Measurements from ENCODE around the gene WWOX. TPM values are rescaled to one million over a fixed set of nuclear protein-coding genes. Genes with fewer than 3 reads are reported as not detected.

WWOX gene
- total and polyA plus RNA-seq, 2 of the 8 experiments (the other 6 are each of a cell fraction or from before 2014, with no cell fraction given), result 5.4 to 16.7 TPM

DNA sequence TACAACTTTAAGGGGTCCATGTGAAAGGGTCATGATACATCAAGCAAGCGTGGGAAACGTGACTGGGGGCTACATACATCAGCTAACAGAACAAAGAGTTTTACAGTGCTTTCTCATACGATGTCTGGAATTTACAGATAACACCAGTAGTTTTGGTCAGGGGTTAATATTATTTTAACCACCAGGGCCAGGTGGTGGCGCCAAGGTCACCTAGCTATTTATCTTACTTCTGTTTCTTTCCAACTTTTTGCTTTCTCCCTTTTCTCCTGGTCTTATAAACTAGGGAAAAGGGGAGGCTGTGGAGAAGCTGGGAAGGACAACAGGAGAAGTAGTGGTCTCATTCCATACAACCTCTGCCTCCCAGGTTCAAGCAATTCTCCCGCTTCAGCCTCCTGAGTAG lies 39.2 kb upstream of the WWOX start:
- Histone ChIP-seq H3K27me3 (replicated peaks in 1 of 4; ENCODE audit: control insufficient read depth in 3 of 4, extremely low read depth in 1 of 4, insufficient read depth in 3 of 4, low read length in 3 of 4) (peaks cover 1 to 11% (median 6%) of the 10 kb centered on the region in 4 experiments; a peak in 5 of 7 replicates), H3K18ac (ENCODE audit: extremely low read depth, low read length) (no peak overlapping the region), H3K36me3 (ENCODE audit: control insufficient read depth in 2 of 4, insufficient read depth in 4 of 4, low read length in 3 of 4) (no peaks in the 10 kb centered on the region), H2BK20ac (ENCODE audit: low read length) (no peak overlapping the region), H2BK12ac (ENCODE audit: low read depth, low read length) (no peak overlapping the region), H2BK120ac (replicated peaks; ENCODE audit: low read depth, low read length) (no peak overlapping the region), H2BK15ac (ENCODE audit: low read length) (no peak overlapping the region), H3K4me2 (ENCODE audit: insufficient read depth in 1 of 2, low read depth in 2 of 2, low read length in 2 of 2) (no peak overlapping the region), H3K4ac (replicated peaks; ENCODE audit: insufficient read length, low read depth, low read length) (no peak overlapping the region), H3K4me1 (replicated peaks in 1 of 4; ENCODE audit: control insufficient read depth in 3 of 4, insufficient read depth in 4 of 4, low read length in 3 of 4) (no peaks in the 10 kb centered on the region), H3K14ac (ENCODE audit: insufficient read length) (no peak overlapping the region), H3K79me1 (ENCODE audit: low read depth, low read length) (no peaks in the 10 kb centered on the region), H3K9me3 (ENCODE audit: insufficient read depth in 2 of 2, low read depth in 1 of 2, low read length in 1 of 2) (no peaks in the 10 kb centered on the region), H2BK5ac (ENCODE audit: low read depth, low read length) (no peak overlapping the region), H4K91ac (replicated peaks; ENCODE audit: insufficient read length, low read length) (no peak overlapping the region), H3K56ac (replicated peaks; ENCODE audit: insufficient read length, low read depth, low read length) (no peak overlapping the region), H3K79me2 (ENCODE audit: control insufficient read depth in 1 of 2, insufficient read depth in 2 of 2, low read length in 2 of 2) (no peaks in the 10 kb centered on the region), H4K5ac (ENCODE audit: insufficient read length, low read depth, low read length) (no peak overlapping the region), H3K4me3 (ENCODE audit: extremely low read depth in 1 of 4, insufficient read depth in 2 of 4, low read depth in 3 of 4, low read length in 4 of 4) (no peak overlapping the region), H2AK5ac (ENCODE audit: low read depth, low read length) (no peak overlapping the region), H2AFZ (ENCODE audit: low read length) (no peak overlapping the region), H4K8ac (ENCODE audit: extremely low read depth, insufficient read depth, low read length) (no peak overlapping the region), H3K27ac (ENCODE audit: low read depth, low read length) (no peak overlapping the region), H3K9ac (replicated peaks in 1 of 4; ENCODE audit: extremely low read depth in 1 of 4, low read depth in 3 of 4, low read length in 3 of 4) (no peak overlapping the region), H3K23ac (ENCODE audit: insufficient read length) (no peak overlapping the region), H4K20me1 (replicated peaks in 1 of 2; ENCODE audit: control insufficient read depth in 1 of 2, insufficient read depth in 2 of 2, low read length in 2 of 2) (no peaks in the 10 kb centered on the region), H3K23me2 (ENCODE audit: low read depth, low read length) (no peaks in the 10 kb centered on the region)
- TF ChIP-seq RNF2 (IDR thresholded peaks at IDR 0.05; ENCODE audit: borderline replicate concordance, low read depth, low read length, missing control alignments, poor library complexity, severe bottlenecking) (no peak), KDM1A (IDR thresholded peaks at IDR 0.05; ENCODE audit: borderline replicate concordance, low read length) (no peak), SP2 (IDR thresholded peaks at IDR 0.05; ENCODE audit: low read length) (no peak), EGR1 (IDR thresholded peaks at IDR 0.05; ENCODE audit: borderline replicate concordance, low read depth, low read length) (no peak), SP1 (IDR thresholded peaks at IDR 0.05; ENCODE audit: low read depth, low read length) (no peak), JUND (IDR thresholded peaks at IDR 0.05; ENCODE audit: low read length) (no peak), FOSL1 (IDR thresholded peaks at IDR 0.05; ENCODE audit: insufficient read depth, low read depth, low read length) (no peak), TAF7 (optimal IDR thresholded peaks at IDR 0.05; ENCODE audit: borderline replicate concordance, low read depth, low read length) (no peak), RAD21 (IDR thresholded peaks at IDR 0.05 in 1 of 2, conservative IDR thresholded peaks at IDR 0.05 in 1 of 2; ENCODE audit: low read depth in 2 of 2, low read length in 2 of 2) (peak; percentile 22 to 25; a peak in 2 of 4 replicates)
- TF ChIP-seq, protein P1, sequence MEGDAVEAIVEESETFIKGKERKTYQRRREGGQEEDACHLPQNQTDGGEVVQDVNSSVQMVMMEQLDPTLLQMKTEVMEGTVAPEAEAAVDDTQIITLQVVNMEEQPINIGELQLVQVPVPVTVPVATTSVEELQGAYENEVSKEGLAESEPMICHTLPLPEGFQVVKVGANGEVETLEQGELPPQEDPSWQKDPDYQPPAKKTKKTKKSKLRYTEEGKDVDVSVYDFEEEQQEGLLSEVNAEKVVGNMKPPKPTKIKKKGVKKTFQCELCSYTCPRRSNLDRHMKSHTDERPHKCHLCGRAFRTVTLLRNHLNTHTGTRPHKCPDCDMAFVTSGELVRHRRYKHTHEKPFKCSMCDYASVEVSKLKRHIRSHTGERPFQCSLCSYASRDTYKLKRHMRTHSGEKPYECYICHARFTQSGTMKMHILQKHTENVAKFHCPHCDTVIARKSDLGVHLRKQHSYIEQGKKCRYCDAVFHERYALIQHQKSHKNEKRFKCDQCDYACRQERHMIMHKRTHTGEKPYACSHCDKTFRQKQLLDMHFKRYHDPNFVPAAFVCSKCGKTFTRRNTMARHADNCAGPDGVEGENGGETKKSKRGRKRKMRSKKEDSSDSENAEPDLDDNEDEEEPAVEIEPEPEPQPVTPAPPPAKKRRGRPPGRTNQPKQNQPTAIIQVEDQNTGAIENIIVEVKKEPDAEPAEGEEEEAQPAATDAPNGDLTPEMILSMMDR (IDR thresholded peaks at IDR 0.05; ENCODE audit: control extremely low read depth in 1 of 3, insufficient read depth in 1 of 3, low read depth in 1 of 3, low read length in 3 of 3), result peak in 2 of 3 experiments; percentile 9 to 21; a peak in 2 of 4 replicates
- ChIA-PET POLR2A (ENCODE audit: partially characterized antibody) (no interaction called here), CTCF (ENCODE audit: partially characterized antibody) (interaction anchor here (0.8 to 3.1 kb wide), 14 partner anchors 8 to 830 kb away, joined by 3 to 20 read pairs (median 3); partner anchors contain the start of gene WWOX)
- DNase-seq (ENCODE audit: low read depth in 1 of 2, low spot score in 2 of 2) (no peak), FAIRE-seq (no peak)
- 46% methylated on average over 5 of the region's 5 CpGs; no CpG with 5 or more reads in 1 of the 2 experiments for WGBS, 2 experiments (ENCODE audit: extremely low coverage in 1 of 2, insufficient coverage in 1 of 2, insufficient read length in 1 of 2, insufficient replicate concordance in 2 of 2, low coverage in 1 of 2, low lambda C conversion rate in 2 of 2, missing lambda C conversion rate in 1 of 2)

Measured in H1 (cell line).